HG02759 (cell line): ENCODE results near the gene FBXL3.

Source experiments
- ATAC-seq: cut with Tn5 transposase; IDR thresholded peaks from one replicate; pipeline ENCODE4 v1.9.1; 2021; ENCODE audit warnings: mild to moderate bottlenecking, moderate library complexity; ENCODE audit not compliant: unreplicated experiment

Gene FBXL3

DNA sequence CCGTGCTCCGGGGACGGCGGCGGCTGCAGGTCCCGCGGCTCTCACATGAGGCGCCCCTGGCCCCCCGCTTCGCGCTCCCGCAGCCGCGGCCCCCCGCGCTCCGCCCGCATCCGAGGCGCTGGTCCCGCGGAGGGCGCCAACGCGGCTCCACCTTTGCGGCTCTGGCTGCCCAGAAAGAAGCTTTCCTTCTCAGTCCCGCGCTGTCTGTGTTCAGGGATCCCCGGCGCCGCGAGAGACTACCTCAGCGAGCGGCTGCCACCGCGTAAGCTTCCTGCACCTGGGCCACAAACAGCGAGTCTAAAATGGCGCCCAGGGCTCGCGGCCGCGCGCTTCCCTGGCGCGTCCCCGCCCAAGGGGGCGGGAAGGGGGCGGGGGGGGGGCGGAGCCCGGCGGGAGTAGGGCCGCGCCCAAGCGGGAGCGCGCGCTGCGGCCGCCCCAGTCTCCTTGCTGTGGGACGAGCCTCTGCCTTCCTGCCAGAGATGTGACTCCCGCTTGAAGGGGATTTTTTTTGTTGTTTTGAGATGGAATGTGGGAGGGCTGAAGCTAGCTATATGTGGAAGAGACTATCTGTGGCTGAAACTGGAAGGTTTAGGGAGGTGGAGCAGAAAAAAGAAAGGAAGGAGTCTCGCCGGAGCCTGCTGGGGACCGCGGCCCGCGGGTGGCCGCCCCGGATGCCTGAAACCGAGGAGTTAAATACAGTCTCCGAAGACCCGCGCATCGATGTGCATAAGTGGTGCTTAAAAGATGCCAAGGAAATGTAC is at the start of gene FBXL3:
TSS of gene FBXL3 (minus strand) at position 299 of the 761 bp plus-strand sequence. CDS start 5,299 bp downstream, outside the sequence.
- peak; percentile 65 for ATAC-seq

DNA sequence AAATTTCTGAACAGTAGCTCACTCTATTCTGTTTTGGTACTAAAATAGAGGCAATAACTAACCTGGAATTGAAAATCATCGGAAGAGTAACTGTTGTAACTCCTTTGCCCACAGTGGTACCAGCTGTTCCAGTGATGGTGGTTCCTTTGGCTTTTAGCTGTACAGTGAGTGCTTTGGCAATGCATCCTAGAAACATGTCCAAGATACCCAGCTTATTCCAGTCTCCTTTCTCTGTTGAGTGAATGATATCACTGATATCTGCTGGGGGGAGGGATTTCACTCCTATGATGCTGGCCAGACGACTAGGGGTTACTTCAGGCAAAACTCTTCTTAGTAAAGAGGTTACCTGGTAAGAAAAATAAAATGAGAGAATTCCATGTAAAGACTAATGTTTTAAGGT is 40.6 kb upstream of the FBXL3 start:
- no peak for ATAC-seq

DNA sequence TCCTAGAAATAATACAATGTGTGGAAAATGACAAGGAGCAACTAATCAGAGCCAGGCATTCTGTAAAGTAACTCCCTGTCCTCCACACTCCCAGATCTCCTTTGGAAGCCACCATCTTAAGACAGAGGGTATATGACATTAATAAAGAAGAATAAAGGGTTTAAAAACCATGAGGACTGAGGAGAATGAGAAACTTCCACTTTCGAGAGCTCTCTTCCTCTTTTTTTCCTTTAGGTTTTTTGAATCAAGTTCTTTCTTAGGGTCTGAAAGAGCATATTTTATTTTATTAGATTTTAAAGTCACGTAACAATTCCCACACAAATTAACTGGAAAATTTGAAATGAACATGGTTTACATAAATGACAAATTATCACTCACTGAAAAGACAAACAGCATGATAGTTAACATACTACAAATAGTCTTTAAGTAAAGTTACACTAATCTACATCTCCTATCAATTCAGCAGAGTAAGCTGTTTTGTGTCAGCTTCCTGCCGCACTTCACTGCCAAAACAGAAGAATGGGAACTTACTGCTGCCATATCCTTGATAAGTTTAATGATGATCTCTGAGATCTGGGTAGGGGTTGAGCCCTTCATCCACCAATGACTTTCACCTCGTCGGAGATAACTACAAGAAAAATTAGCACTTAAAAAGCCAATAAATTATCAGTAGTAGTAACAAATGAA is 38.6 kb upstream of the FBXL3 start:
- no peak for ATAC-seq

GRCh38 chr13:77062097-77062496 is 35.1 kb upstream of the FBXL3 start:
- no peak for ATAC-seq

DNA sequence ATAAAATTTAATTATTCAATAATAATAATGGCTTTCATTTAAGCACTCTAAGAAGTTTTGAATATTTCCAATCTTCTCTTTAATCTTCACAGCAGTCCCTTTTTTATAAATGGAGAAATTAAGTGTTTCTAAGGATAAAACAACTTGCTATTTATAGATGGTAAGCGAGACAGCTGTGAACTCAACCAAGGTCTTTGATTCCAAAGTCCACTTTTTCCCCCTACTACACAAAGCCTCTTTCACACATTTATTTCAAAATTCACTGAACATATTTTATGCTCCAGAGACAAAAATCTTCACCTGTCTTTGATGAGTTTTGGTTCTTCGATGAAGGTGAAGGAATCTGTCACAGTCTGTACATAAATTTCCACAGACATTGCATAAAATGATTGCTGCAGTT is 34.4 kb upstream of the FBXL3 start:
- ATAC-seq = no peak

DNA sequence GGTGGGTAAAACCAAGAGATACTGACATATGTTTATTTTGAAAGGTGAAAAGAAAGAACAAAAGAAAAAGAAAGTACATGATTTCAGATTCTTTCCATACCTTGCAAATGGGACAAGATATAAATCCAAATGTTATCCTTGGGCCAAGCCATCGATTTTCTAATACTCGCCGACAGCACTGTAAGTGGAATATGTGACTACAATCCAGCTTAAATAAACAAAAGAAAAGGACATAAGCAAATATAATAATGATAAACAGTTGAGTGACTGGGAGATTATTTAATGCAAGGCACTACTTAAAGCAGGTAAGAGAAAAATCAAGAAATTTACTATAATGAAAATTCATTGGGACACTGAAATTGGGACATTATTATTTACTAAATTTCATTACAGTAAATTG is 29.9 kb upstream of the FBXL3 start:
- ATAC-seq = no peak

DNA sequence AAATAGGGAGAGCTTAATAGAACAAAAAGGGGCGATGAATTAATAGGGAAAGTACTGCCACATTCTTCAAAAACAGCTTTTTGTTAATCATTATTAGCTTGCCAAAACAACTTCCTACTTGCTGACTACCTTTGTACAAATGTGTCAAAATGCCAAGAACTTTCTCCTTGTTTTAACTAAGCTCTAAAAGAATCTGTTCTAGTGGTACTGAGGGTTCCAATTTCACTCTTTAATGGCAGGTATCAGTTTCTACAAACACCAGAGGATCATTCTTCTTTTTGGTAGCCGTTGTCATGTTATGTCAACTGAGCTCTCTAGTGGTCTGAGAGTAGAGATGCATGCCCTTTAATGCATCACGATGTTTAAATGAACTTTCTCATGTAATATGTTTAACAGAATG is 29.4 kb upstream of the FBXL3 start:
- no peak for ATAC-seq

DNA sequence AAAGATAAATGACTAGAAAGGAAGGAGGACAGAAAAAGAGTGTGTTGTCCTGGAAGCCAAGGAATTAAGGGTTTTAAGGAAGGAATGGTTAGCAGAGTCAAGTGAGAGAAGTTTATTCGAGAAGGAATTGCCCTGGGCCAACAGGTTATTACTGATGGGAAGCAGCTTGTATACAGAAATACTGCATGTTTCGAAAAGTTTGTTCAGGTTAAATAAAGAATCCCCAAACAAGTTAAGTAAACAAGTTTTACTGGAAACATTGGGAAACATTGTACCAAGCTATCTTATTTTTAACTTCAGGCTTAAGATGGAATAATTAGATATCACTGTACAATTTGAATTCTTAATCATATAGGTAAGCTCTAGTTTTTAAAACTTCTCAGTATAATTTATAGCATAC is 28.2 kb upstream of the FBXL3 start:
- ATAC-seq = no peak

DNA sequence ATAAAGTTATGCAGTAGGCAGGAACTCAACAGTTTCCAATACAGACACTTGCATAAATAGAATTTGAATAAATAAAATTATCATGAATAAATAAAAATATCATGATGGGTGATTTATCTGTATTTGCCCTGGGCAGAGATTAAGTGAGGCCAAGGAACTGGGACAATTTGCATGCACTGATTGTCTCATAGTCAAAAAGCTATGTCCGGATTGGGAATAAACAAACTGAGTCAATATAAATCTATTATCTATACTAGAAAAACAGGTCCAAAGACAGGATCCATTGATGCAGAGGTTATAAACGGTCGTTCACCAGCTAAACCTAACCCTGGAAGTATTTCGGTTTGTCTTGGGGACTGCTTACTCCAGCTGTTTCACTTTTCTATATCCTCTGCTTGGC is 26.2 kb upstream of the FBXL3 start:
- no peak for ATAC-seq

DNA sequence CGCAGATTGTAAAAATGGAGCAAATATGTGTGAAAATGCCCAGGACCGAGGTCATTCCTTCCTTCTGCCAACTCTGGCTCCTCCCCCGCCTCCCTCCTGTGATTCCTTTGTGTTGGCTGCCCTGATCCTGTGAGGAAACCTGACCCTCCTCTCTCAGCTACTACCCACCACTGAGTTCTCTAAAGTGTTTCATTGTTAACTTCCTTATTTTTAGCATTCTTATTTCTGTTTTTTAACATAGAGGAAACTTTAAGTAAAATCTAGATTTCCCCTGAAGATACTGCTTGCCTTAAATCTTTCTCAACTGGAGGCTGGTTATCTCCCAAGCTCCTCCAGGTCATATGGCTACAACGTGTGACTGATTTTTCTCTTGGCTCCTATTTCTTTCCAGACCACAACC is 21.7 kb upstream of the FBXL3 start:
- no peak for ATAC-seq

DNA sequence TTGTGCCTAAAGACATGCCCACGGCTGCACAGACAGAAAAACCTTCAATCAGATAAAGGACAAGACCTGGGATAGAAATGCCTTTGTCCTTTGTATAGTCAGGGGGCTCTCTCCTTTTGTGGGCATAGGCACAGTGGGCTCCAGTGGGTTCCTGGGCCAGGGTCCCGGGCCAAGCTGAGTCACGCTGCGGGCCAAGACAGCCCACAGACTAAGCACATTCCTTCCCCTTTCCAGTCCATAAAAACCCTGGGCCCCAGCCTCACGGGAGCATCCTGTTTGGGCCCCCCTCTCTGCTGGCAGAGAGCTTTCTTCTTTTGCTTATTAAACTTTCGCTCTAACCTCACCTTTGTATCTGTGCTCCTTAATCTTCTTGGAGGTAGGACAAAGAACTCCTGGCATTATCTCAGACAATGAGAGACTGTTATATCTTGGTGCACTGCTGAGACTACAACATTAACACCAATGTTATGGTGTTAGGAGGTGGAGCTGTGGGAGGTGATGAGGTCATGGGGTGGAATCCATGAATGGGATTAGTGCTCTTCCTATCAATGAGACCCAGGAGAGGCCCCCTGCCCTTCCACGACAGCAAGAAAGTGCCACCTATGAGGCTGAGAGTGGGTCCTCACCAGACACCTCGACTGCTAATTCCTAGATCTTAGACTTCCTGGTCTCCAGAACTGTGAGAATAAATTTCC is 20.8 kb upstream of the FBXL3 start:
- ATAC-seq = no peak

DNA sequence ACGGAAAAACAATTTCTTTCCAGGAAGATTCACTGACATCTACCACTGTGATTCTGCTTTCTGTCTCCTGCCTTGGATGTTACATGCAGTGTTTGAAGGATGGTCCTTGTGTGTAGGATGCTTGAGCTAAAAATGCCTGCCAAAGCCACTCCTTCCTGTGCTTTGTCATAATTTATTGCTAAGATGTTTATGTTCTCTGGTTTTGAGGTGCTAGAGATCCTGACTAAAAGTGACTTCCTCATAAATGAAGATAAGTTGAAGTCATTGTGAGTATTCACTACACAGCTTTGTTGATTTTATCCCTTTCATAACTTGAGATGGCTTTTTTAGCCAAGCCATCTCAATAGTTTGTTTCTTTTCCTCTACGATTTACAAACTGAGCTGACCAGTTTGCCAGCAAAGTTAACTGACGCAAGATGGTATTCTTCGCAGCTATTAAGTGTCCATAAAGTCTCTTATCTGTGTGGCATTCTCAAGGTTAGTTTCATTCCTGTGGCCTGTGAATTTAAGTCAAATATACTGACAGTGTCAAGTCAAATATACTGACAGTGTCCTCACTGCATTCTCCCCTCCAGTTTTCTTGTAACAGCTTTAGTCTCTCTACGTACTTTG is 15.7 kb upstream of the FBXL3 start:
- no peak for ATAC-seq

DNA sequence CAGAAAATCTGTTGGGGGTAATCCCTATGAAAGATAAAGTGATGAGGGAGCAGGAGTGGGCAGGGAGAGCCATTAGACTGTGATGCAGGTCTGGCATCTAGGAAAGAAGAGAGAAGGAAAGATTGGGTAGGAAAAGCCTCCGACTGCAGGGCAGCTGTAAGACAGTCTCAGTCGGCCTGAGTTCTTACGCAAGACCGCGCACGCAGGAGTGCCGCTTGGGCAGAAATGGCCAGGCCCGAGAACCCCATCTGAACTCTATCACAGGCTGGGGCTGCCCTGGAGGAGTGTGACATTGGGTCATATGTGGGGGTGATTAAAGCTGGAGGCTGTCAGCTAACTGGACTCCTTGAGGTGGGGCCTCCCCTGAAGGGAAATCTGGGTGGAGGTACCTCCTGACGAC is 13.9 kb upstream of the FBXL3 start:
- no peak for ATAC-seq

- no peak for ATAC-seq
Measured at GRCh38 chr13:77040076-77040475, 13.1 kb upstream of the FBXL3 start.

DNA sequence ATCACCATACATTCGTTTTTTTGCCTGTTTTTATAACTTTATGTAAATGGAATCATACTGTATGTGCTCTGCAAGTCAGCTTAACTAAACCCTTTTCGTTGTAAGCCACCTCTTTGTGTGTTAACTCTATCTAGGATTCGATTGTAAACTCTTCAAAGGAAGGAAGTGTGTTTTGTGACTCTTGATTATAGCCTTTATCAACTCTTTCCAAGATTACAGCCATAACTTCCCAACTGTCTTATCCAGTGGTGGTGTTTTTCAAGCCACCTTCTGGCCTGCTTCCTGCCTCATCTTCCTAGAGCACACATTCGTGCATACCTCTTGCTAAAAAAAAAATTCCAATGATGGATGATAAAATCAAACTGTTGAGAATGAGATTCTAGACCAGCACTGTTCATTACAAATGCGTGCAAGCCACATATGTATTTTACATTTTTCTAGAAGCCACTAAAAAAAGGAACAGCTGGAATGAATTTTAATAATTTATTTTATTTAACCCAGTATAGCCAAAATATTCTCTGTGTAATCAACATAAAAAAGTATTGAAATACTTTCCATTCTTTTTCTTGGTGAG is 12.0 kb upstream of the FBXL3 start:
- no peak for ATAC-seq

- no peak for ATAC-seq
Measured at GRCh38 chr13:77036279-77036678, 9.3 kb upstream of the FBXL3 start.

DNA sequence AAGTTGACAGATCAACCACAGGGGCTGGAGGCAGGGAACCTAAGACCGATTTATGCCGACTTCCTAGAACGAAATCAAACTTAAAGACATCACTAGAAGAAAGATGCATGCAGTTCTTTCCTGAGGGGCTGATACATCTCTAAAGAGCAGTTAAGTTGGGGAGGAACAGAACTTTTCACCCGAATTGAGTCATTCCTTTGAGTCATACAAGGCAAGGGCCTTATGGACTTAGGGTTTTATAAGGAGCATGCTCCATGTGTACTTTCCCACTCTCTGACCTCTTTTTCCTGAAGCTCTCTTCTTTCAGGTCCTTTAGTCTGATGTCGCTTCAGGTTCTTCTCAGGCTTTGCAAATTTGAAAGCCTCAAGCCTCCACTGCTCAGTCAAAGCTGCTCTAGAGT is 7.9 kb upstream of the FBXL3 start:
- ATAC-seq = no peak

- ATAC-seq = no peak
Measured at GRCh38 chr13:77033717-77034302, 6.9 kb upstream of the FBXL3 start.

DNA sequence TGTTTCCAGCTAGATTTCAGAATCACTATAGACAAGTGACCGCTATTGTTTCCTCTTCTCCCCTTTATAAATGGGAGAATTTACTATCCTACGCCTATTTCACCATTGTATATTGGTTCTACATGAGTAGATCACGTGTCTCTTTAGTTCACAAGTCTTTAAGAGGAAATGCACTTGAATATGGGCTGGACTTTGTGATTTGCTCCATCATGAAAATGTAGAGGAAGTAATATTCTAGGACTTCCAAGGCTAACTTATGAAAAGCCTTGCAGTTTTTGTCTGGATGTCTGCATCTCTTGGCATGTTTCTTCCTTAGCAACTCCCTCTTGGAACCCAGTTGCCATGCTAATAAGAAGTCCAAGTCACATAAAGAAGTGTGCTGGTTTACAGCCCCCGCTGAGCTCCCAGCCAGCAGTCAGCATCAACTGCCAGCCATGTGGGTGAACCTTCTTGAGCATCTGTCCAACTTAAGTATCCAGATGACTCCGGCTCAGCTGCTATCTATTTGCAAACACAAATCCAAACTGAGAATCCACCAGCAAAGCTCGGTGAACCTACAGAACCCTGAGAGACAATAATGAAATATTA is 4.8 kb upstream of the FBXL3 start:
- no peak for ATAC-seq

DNA sequence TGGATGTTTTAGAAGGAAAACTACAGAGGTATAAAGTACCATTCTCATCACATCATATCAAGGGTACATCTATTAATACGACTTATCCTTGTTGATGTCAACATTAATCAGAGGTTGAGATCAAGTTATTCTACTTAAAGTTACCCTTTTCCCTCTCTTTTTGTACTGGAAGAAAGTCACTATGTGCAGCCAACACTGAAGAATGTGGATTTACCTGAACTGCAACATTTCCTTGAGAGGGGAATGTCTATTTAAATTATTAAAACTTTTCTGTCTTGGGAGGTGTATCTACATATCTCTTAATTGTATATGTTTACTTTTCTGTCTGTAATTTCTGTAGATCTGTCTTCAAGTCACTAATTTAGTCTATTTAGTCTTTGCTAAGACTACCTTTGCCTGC is 2.5 kb upstream of the FBXL3 start:
- no peak for ATAC-seq

DNA sequence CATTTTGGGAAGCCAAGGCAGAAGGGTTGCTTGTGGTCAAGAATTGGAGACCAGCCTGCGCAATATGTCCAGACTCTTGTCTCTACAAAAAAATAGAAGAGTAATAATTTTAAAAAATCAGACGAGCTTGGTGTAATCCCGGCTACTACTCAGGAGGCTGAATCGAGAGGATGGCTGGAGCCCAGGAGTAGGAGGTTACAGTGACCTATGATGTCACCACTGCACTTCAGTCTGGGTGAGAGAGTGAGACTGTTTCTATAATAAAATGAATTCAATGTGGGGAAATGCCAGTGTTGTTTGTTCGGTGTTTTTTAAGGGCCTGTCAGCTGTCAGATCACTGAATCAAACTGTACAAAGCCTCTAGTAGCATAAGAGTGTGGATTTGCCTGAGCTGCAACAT is 1.2 kb upstream of the FBXL3 start:
- ATAC-seq = no peak
